ENCODE measurements around the gene AQP2.

- TF ChIP-seq CTCF (IDR thresholded peaks at IDR 0.05) (no peak), POLR2A (IDR thresholded peaks at IDR 0.05) (no peak)
Measured at GRCh38 chr12:49941556-49942511, 8.7 kb upstream of the AQP2 start.
